ENCODE measurements around the gene NEIL1.
"Not testable (repeated sequence)": the region's sequence is repeated elsewhere in the genome, so short reads cannot be mapped to it uniquely, and the experiment has no call there.

Gene NEIL1

GRCh38 chr15:75327005-75327404, 19.8 kb upstream of the NEIL1 start:
- no peak overlapping the region for H3K4me3 ChIP-seq (ENCODE audit: low read depth, low read length)
- DNase-seq (ENCODE audit: low read depth), result no peak
- TF ChIP-seq CTCF (IDR thresholded peaks at IDR 0.05; ENCODE audit: control insufficient read depth, extremely low read depth, insufficient read depth), result no peak

- H3K4me3 ChIP-seq (ENCODE audit: low read depth, low read length), result no peak overlapping the region
- no peak for TF ChIP-seq CTCF (IDR thresholded peaks at IDR 0.05; ENCODE audit: control insufficient read depth, extremely low read depth, insufficient read depth)
- DNase-seq (ENCODE audit: low read depth), result no peak
Observed at GRCh38 chr15:75327491-75327890, 19.3 kb upstream of the NEIL1 start.

- no peak for DNase-seq (ENCODE audit: low read depth)
- H3K4me3 ChIP-seq (ENCODE audit: low read depth, low read length), result no peak overlapping the region
- TF ChIP-seq CTCF (IDR thresholded peaks at IDR 0.05; ENCODE audit: control insufficient read depth, extremely low read depth, insufficient read depth), result no peak
Observed at GRCh38 chr15:75328493-75329314, 18.1 kb upstream of the NEIL1 start.

- no peak overlapping the region for H3K4me3 ChIP-seq (ENCODE audit: low read depth, low read length)
- TF ChIP-seq CTCF (IDR thresholded peaks at IDR 0.05; ENCODE audit: control insufficient read depth, extremely low read depth, insufficient read depth), result no peak
- no peak for DNase-seq (ENCODE audit: low read depth)
Observed at GRCh38 chr15:75329571-75329970, 17.3 kb upstream of the NEIL1 start.

GRCh38 chr15:75332093-75332492, 14.7 kb upstream of the NEIL1 start:
- H3K4me3 ChIP-seq (ENCODE audit: low read depth, low read length); DNase-seq (ENCODE audit: low read depth): not testable (repeated sequence)

GRCh38 chr15:75333654-75334419, 13.0 kb upstream of the NEIL1 start:
- DNase-seq (ENCODE audit: low read depth), result not testable (repeated sequence)

GRCh38 chr15:75335313-75335704, 11.5 kb upstream of the NEIL1 start:
- peak overlapping the region; percentile 95 for H3K4me3 ChIP-seq (ENCODE audit: low read depth, low read length)
- no peak for DNase-seq (ENCODE audit: low read depth)
- no peak for TF ChIP-seq CTCF (IDR thresholded peaks at IDR 0.05; ENCODE audit: control insufficient read depth, extremely low read depth, insufficient read depth)

More at GRCh38 chr15:75333654-75334419, 13.0 kb upstream of the NEIL1 start:
- H3K4me3 ChIP-seq (ENCODE audit: low read depth, low read length), result not testable (repeated sequence)

All from LNCaP clone FGC (cell line).